HepG2 (cell line): ENCODE measurements around the gene DCN. TPM values are rescaled to one million over a fixed set of nuclear protein-coding genes. Genes with fewer than 3 reads are reported as not detected.

Source experiments
- ATAC-seq: fragments of 200-7000 bp; cut with Tn5 transposase; 3 replicates; pipeline ENCODE4 v1.9.1; 2020; ENCODE audit warnings: mild to moderate bottlenecking, moderate library complexity
- BruUV-seq: library from RNA; stranded (reverse); fragments of 400-500 nt; replicated peaks from 2 replicates; lab custom pipeline; 2021; lab: Mats Ljungman, UMichigan
- CTCF ChIA-PET: fragments of 300-600 bp; formaldehyde crosslinking; extraction: SDS; loops from one replicate; lab custom pipeline; 2021; ENCODE audit warnings: low total read pairs, inconsistent platforms, low intra/inter-chr PET ratio; lab: Yijun Ruan, JAX
- POLR2A ChIA-PET: fragments of 350-600 bp; sonication (Branson Sonifier 250); formaldehyde crosslinking; loops from one replicate; lab custom pipeline; 2020; ENCODE audit warnings: antibody characterized with exemption, inconsistent platforms; lab: Yijun Ruan, JAX
- DNase-seq: peaks from one replicate; pipeline ENCODE4 v3.0.0-alpha.2; 2015; ENCODE audit warnings: low spot score
- FAIRE-seq: peaks from 3 replicates; lab custom pipeline; 2011; peaks lifted over from hg19 to GRCh38; lab: Jason Lieb, UNC
- H2AFZ ChIP-seq: one replicate; pipeline ENCODE4 v1.6.1; 2011; ENCODE audit warnings: low read length, inconsistent platforms
- H3K27ac ChIP-seq: fragments of 300-600 bp; 3 replicates; pipeline ENCODE4 v1.8.0; 2011; ENCODE audit warnings: mixed run types, mild to moderate bottlenecking, mixed read lengths, low read length, inconsistent platforms; ENCODE audit not compliant: insufficient read depth; ENCODE audit errors: extremely low read length
- H3K27me3 ChIP-seq, 2 experiments: fragments of 200-600 bp in 1 of 2; 2 replicates in 1 of 2; 3 replicates in 1 of 2; pipeline versions ENCODE4 v1.6.0 to v1.8.0; 2011; ENCODE audit warnings: low read length in 2 of 2, mild to moderate bottlenecking in 2 of 2, moderate library complexity in 2 of 2, inconsistent platforms in 1 of 2; ENCODE audit not compliant: insufficient read depth in 2 of 2, control insufficient read depth in 1 of 2
- H3K36me3 ChIP-seq, 2 experiments: fragments of 200-600 bp in 1 of 2; replicated peaks in 1 of 2; 2 replicates in 1 of 2; 3 replicates in 1 of 2; pipeline versions ENCODE4 v1.5.1 to v1.8.0; 2011; ENCODE audit warnings: low read length in 2 of 2, inconsistent platforms in 1 of 2; ENCODE audit not compliant: insufficient read depth in 2 of 2, control insufficient read depth in 1 of 2
- H3K4me1 ChIP-seq: 2 replicates; pipeline ENCODE4 v1.5.1; 2012; ENCODE audit warnings: low read length, inconsistent platforms; ENCODE audit not compliant: insufficient read depth
- H3K4me2 ChIP-seq: 2 replicates; pipeline ENCODE4 v1.6.0; 2011; ENCODE audit warnings: low read depth, low read length, inconsistent platforms
- H3K4me3 ChIP-seq, 3 experiments: fragments of 200-600 bp in 1 of 3; sonication (generic), shearing (Covaris generic) in 1 of 3; replicated peaks in 1 of 3; 2 replicates each; pipeline ENCODE4 v1.5.1; 2011 to 2016; ENCODE audit warnings: low read length in 3 of 3, inconsistent platforms in 2 of 3, low read depth in 2 of 3, mild to moderate bottlenecking in 2 of 3, control low read depth in 1 of 3, mixed read lengths in 1 of 3; ENCODE audit not compliant: insufficient read depth in 1 of 3
- H3K79me2 ChIP-seq: one replicate; pipeline ENCODE4 v1.6.1; 2011; ENCODE audit warnings: low read length, inconsistent platforms; ENCODE audit not compliant: insufficient read depth
- H3K9ac ChIP-seq: 2 replicates; pipeline ENCODE4 v1.6.0; 2011; ENCODE audit warnings: mild to moderate bottlenecking, low read depth, low read length, inconsistent platforms; ENCODE audit not compliant: insufficient read depth
- H3K9me3 ChIP-seq: 2 replicates; pipeline ENCODE4 v1.5.1; 2012; ENCODE audit warnings: mild to moderate bottlenecking, low read length
- H4K20me1 ChIP-seq: 2 replicates; pipeline ENCODE4 v1.6.0; 2011; ENCODE audit warnings: inconsistent platforms, mild to moderate bottlenecking, low read length, moderate library complexity; ENCODE audit not compliant: insufficient read depth
- AGO2 ChIP-seq: fragments of 200-400 bp; formaldehyde crosslinking; optimal IDR thresholded peaks from 2 replicates; pipeline ENCODE3; 2017; ENCODE audit warnings: mild to moderate bottlenecking, low read depth, low read length, moderate library complexity
- EEA1 ChIP-seq: sonication (generic); formaldehyde crosslinking; IDR thresholded peaks from 2 replicates; pipeline ENCODE4 v1.5.1; 2020; ENCODE audit warnings: mild to moderate bottlenecking, missing genetic modification reagents, borderline replicate concordance
- HMG20B ChIP-seq: conservative IDR thresholded peaks from 2 replicates; pipeline ENCODE4 v1.6.1; 2016; ENCODE audit warnings: missing genetic modification reagents, missing compliant biosample characterization
- MED1 ChIP-seq: sonication (generic); formaldehyde crosslinking; IDR thresholded peaks from 2 replicates; pipeline ENCODE4 v1.4.0; 2020; ENCODE audit warnings: missing genetic modification reagents
- NFKB2 ChIP-seq: sonication (generic); formaldehyde crosslinking; IDR thresholded peaks from 2 replicates; pipeline ENCODE4 v1.4.0; 2020; ENCODE audit warnings: missing genetic modification reagents, borderline replicate concordance
- TBX3 ChIP-seq: fragments of 450-650 bp; IDR thresholded peaks from 2 replicates; pipeline ENCODE4 v1.6.1; 2017; ENCODE audit warnings: antibody characterized with exemption, mild to moderate bottlenecking, inconsistent platforms, borderline replicate concordance
- ZBTB7A ChIP-seq: sonication (generic); formaldehyde crosslinking; IDR thresholded peaks from 2 replicates; pipeline ENCODE4 v1.8.0; 2022; ENCODE audit warnings: mild to moderate bottlenecking, missing genetic modification reagents
- ZEB1 ChIP-seq: IDR thresholded peaks from 2 replicates; pipeline ENCODE4 v1.6.1; 2012; ENCODE audit warnings: mild to moderate bottlenecking, low read depth, inconsistent platforms; ENCODE audit not compliant: insufficient replicate concordance
- ZFP36L2 ChIP-seq: sonication (generic); formaldehyde crosslinking; IDR thresholded peaks from 2 replicates; pipeline ENCODE4 v1.4.0; 2020; ENCODE audit warnings: missing genetic modification reagents
- ZFP90 ChIP-seq: sonication (generic); formaldehyde crosslinking; IDR thresholded peaks from 2 replicates; pipeline ENCODE4 v1.8.0; 2022; ENCODE audit warnings: missing genetic modification reagents, mild to moderate bottlenecking, inconsistent platforms, borderline replicate concordance
- ZNF160 ChIP-seq: sonication (generic); formaldehyde crosslinking; IDR thresholded peaks from 2 replicates; pipeline ENCODE4 v1.8.0; 2022; ENCODE audit warnings: mild to moderate bottlenecking, inconsistent platforms, missing genetic modification reagents
- ZNF260 ChIP-seq: sonication (generic); formaldehyde crosslinking; IDR thresholded peaks from 2 replicates; pipeline ENCODE4 v1.4.0; 2020; ENCODE audit warnings: missing genetic modification reagents, low read depth, mild to moderate bottlenecking, borderline replicate concordance
- ZNF678 ChIP-seq: sonication (generic); formaldehyde crosslinking; IDR thresholded peaks from 2 replicates; pipeline ENCODE4 v1.4.0; 2020; ENCODE audit warnings: mild to moderate bottlenecking, missing genetic modification reagents
- ZNF781 ChIP-seq: sonication (generic); formaldehyde crosslinking; IDR thresholded peaks from 2 replicates; pipeline ENCODE4 v1.5.1; 2020; ENCODE audit warnings: borderline replicate concordance, mild to moderate bottlenecking, missing genetic modification reagents; ENCODE audit errors: not compliant biosample characterization
- WGBS: methylation state at CpG from one replicate; pipeline ENCODE4 v1.1.6; 2017; ENCODE audit warnings: low lambda C conversion rate; 5-methylcytosine and 5-hydroxymethylcytosine counted together
- in situ Hi-C: cut with HindIII; loops from 2 replicates; pipeline ENCODE4 v1.10.0; 2017; ENCODE audit warnings: low pct_unique_long_range_greater_than_20kb; ENCODE audit not compliant: extremely low pct_ligation_motif_present
- intact Hi-C: fragments of 100-400 bp; cut with micrococcal nuclease; formaldehyde crosslinking; loops from one replicate; pipeline ENCODE4 v1.10.0; 2022; ENCODE audit not compliant: unreplicated experiment
- polyA plus RNA-seq, 8 experiments: library from polyadenylated mRNA; depleted of rRNA in 3 of 8; stranded (reverse) in 7 of 8; unstranded in 1 of 8; fragments of >200 nt; fragmentation: Illumina TruSeq in 4 of 8; extraction: Trizol in 4 of 8; gene quantifications; 2 replicates each; pipeline versions ENCODE4 v1.2.1 to v1.2.3, GENCODE V29; 2011 to 2016; ENCODE audit warnings: low read depth in 4 of 8, missing spikeins in 1 of 8, mixed read lengths in 1 of 8; ENCODE audit not compliant: insufficient read depth in 1 of 8
- total RNA-seq, 5 experiments: library from RNA; depleted of rRNA; stranded (reverse); fragments of >200 nt; fragmentation: Illumina TruSeq; extraction: Trizol; gene quantifications; 2 replicates each; pipeline ENCODE4 v1.2.3, GENCODE V29; 2016; ENCODE audit warnings: low read depth in 1 of 5
- TF ChIP-seq, protein P1 (sequence below): sonication (generic); formaldehyde crosslinking; IDR thresholded peaks from 2 replicates; pipeline ENCODE4 v1.8.0; 2022; ENCODE audit warnings: missing genetic modification reagents, mild to moderate bottlenecking, moderate library complexity, borderline replicate concordance
- TF ChIP-seq, protein P2 (sequence below): sonication (generic); formaldehyde crosslinking; IDR thresholded peaks from 2 replicates; pipeline ENCODE4 v1.4.0; 2020; ENCODE audit warnings: low read depth, missing genetic modification reagents
- TF ChIP-seq, protein P3 (sequence below): sonication (generic); formaldehyde crosslinking; IDR thresholded peaks from 2 replicates; pipeline ENCODE4 v1.4.0; 2020; ENCODE audit warnings: missing genetic modification reagents
- TF ChIP-seq, protein P4 (sequence below): sonication (generic); formaldehyde crosslinking; IDR thresholded peaks from 2 replicates; pipeline ENCODE4 v1.5.0; 2020; ENCODE audit warnings: missing genetic modification reagents, mild to moderate bottlenecking, borderline replicate concordance

The DCN gene
- total and polyA plus RNA-seq, 2 of the 13 experiments (the other 11 are each of a cell fraction or from before 2014, with no cell fraction given) = not detected

DNA sequence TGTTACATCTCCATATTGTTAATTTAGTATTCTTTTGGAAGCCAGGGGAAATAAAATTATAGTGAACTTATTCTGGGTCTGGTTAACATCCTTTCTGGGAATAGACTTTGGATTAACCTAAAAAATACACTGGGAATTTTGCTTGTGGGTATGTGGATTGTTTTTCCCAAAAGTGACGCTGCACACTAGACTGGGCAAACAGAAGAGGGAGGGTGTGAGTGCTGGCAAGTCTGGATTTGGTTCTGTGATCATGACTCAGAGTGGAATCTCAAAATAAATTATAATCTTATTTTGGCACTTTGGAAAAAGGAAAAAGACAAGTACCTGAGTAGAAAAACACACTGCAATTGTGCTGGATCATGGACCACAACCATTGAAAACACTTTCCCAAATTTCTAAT lies 56.1 kb downstream of the DCN start:
- Histone ChIP-seq H3K79me2 (no peaks in the 10 kb centered on the region), H3K4me3 (no peak overlapping the region), H3K4me1 (peaks cover 8% of the 10 kb centered on the region), H3K4me2 (no peak overlapping the region), H3K9ac (no peak overlapping the region), H4K20me1 (no peaks in the 10 kb centered on the region), H3K27ac (no peak overlapping the region), H3K36me3 (no peaks in the 10 kb centered on the region), H3K9me3 (no peaks in the 10 kb centered on the region), H3K27me3 (no peaks in the 10 kb centered on the region), H2AFZ (no peak overlapping the region)
- no peak for ATAC-seq
- CTCF ChIA-PET = no interaction called here
- BruUV-seq = no TSS peak
- no peak for FAIRE-seq
- intact Hi-C loops = no loop called here
- POLR2A ChIA-PET = no interaction called here
- WGBS = 3% methylated on average over 1 of the region's 1 CpG
- DNase-seq = no peak
- in situ Hi-C loops = no loop called here
- TF ChIP-seq ZNF260 (CRISPR knock-in tag) = no peak
- no peak for TF ChIP-seq MED1 (CRISPR knock-in tag)
- no peak for TF ChIP-seq ZBTB7A (CRISPR knock-in tag)
- no peak for TF ChIP-seq ZEB1
- TF ChIP-seq, protein P1, sequence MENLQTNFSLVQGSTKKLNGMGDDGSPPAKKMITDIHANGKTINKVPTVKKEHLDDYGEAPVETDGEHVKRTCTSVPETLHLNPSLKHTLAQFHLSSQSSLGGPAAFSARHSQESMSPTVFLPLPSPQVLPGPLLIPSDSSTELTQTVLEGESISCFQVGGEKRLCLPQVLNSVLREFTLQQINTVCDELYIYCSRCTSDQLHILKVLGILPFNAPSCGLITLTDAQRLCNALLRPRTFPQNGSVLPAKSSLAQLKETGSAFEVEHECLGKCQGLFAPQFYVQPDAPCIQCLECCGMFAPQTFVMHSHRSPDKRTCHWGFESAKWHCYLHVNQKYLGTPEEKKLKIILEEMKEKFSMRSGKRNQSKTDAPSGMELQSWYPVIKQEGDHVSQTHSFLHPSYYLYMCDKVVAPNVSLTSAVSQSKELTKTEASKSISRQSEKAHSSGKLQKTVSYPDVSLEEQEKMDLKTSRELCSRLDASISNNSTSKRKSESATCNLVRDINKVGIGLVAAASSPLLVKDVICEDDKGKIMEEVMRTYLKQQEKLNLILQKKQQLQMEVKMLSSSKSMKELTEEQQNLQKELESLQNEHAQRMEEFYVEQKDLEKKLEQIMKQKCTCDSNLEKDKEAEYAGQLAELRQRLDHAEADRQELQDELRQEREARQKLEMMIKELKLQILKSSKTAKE (CRISPR knock-in tag) = no peak
- no peak for TF ChIP-seq ZFP90 (CRISPR knock-in tag)
- TF ChIP-seq ZNF678 (CRISPR knock-in tag) = no peak
- TF ChIP-seq ZFP36L2 (CRISPR knock-in tag) = no peak
- no peak for TF ChIP-seq ZNF160
- TF ChIP-seq, protein P2, sequence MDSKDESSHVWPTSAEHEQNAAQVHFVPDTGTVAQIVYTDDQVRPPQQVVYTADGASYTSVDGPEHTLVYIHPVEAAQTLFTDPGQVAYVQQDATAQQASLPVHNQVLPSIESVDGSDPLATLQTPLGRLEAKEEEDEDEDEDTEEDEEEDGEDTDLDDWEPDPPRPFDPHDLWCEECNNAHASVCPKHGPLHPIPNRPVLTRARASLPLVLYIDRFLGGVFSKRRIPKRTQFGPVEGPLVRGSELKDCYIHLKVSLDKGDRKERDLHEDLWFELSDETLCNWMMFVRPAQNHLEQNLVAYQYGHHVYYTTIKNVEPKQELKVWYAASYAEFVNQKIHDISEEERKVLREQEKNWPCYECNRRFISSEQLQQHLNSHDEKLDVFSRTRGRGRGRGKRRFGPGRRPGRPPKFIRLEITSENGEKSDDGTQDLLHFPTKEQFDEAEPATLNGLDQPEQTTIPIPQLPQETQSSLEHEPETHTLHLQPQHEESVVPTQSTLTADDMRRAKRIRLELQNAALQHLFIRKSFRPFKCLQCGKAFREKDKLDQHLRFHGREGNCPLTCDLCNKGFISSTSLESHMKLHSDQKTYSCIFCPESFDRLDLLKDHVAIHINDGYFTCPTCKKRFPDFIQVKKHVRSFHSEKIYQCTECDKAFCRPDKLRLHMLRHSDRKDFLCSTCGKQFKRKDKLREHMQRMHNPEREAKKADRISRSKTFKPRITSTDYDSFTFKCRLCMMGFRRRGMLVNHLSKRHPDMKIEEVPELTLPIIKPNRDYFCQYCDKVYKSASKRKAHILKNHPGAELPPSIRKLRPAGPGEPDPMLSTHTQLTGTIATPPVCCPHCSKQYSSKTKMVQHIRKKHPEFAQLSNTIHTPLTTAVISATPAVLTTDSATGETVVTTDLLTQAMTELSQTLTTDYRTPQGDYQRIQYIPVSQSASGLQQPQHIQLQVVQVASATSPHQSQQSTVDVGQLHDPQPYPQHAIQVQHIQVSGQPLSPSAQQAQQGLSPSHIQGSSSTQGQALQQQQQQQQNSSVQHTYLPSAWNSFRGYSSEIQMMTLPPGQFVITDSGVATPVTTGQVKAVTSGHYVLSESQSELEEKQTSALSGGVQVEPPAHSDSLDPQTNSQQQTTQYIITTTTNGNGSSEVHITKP (CRISPR knock-in tag) = no peak
- TF ChIP-seq ZNF781 = no peak
- TF ChIP-seq, protein P3, sequence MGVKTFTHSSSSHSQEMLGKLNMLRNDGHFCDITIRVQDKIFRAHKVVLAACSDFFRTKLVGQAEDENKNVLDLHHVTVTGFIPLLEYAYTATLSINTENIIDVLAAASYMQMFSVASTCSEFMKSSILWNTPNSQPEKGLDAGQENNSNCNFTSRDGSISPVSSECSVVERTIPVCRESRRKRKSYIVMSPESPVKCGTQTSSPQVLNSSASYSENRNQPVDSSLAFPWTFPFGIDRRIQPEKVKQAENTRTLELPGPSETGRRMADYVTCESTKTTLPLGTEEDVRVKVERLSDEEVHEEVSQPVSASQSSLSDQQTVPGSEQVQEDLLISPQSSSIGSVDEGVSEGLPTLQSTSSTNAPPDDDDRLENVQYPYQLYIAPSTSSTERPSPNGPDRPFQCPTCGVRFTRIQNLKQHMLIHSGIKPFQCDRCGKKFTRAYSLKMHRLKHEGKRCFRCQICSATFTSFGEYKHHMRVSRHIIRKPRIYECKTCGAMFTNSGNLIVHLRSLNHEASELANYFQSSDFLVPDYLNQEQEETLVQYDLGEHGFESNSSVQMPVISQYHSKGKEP (CRISPR knock-in tag) = no peak
- TF ChIP-seq, protein P4, sequence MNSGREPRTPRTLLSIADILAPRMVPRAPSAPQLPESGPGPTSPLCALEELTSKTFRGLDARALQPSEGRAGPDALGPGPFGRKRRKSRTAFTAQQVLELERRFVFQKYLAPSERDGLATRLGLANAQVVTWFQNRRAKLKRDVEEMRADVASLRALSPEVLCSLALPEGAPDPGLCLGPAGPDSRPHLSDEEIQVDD = no peak
- no peak for TF ChIP-seq TBX3
- TF ChIP-seq HMG20B (CRISPR knock-in tag) = no peak
- TF ChIP-seq NFKB2 = no peak
- TF ChIP-seq EEA1 = no peak
- TF ChIP-seq AGO2 = no peak
